ENCODE data around the gene ADGRG6.

- TF ChIP-seq POLR2A (IDR thresholded peaks at IDR 0.05) (no peak), CTCF (IDR thresholded peaks at IDR 0.05) (no peak)
Observed at GRCh38 chr6:142324111-142324510, 22.3 kb downstream of the ADGRG6 start.

Measured in Peyer's patch (tissue), 4 donors.